SW480 (cell line): Measurements from ENCODE around the gene PLEKHM2.

Source experiments
- DNase-seq: peaks from one replicate; pipeline ENCODE4 v3.0.0-alpha.2; 2016; ENCODE audit warnings: low spot score

The PLEKHM2 gene

DNA sequence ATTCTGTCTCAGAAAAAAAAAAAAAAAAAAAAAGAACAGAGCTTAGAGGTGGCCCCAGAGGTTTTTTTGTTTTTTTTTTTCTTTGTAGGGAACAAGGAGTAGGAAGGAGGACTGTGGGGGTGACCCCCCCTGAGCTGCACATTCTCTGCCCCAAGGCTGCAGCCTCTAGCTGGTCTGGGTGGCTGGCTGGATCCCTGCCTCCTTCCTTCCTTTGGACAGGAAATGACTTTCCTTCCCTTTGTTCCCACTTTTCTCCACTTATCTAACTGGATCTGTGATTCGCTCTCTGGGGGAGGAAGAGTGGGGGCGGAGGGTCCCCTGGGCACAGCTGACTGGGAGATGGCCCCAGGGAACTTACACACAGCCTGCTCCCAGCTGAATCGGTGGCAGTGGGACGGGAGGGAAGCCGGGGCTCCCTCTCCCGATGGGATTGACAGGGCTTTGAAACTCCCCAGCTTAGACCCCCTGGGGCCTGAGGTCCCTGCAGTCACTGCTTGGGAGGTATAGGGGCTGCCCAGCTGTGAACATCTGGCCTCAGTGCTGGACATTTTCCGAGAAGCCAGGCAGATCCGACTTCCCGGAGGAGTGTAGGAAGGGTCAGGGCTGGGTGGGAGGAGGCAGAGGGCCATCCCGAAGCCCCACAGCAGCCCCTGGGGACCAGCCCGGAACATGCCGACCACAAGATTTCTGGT is 76.5 kb downstream of the PLEKHM2 start:
- DNase-seq: no peak

GRCh38 chr1:15761366-15762128 is 77.4 kb downstream of the PLEKHM2 start:
- DNase-seq: no peak

- no peak for DNase-seq
These were observed 78.4 kb downstream of the PLEKHM2 start for GRCh38 chr1:15762546-15762945.

GRCh38 chr1:15764269-15764764 is 80.2 kb downstream of the PLEKHM2 start:
- DNase-seq: peak; percentile 30

DNA sequence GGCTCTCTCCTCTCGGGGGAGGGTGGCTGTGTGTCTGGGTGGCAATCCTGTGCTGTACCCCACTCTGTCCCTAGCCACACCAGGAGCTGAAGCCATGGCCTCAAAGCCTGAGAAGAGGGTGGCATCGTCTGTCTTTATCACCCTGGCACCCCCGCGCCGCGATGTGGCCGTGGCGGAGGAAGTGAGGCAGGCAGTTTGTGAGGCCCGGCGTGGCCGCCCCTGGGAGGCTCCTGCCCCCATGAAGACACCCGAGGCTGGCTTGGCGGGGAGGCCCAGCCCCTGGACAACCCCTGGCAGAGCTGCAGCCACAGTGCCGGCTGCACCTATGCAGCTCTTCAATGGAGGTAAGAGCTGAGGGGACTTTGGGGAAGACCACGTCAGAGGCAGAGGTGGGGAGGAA is 80.8 kb downstream of the PLEKHM2 start:
- no peak for DNase-seq

- no peak for DNase-seq
These were observed 81.5 kb downstream of the PLEKHM2 start for GRCh38 chr1:15765495-15766194.

GRCh38 chr1:15767941-15768340 is 83.8 kb downstream of the PLEKHM2 start:
- DNase-seq: no peak

DNA sequence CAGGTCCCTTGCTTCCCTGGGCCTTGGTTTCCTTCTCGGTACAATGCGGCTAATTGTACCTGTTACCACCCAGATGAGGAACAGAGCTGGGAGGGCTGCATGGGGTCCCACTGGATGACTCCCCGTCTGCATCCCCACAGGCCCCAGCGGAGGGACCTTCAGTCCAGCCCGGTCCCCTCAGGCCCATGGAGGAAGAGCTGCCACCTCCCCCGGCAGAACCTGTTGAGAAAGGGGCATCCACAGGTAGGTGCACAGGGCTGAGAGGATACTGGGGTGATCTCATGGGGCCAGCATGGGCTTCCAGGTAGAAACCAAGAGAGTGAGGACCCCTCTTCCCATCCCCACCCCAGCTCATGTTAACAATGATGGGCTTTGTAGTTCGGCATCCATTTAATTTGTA is 84.3 kb downstream of the PLEKHM2 start:
- no peak for DNase-seq

DNA sequence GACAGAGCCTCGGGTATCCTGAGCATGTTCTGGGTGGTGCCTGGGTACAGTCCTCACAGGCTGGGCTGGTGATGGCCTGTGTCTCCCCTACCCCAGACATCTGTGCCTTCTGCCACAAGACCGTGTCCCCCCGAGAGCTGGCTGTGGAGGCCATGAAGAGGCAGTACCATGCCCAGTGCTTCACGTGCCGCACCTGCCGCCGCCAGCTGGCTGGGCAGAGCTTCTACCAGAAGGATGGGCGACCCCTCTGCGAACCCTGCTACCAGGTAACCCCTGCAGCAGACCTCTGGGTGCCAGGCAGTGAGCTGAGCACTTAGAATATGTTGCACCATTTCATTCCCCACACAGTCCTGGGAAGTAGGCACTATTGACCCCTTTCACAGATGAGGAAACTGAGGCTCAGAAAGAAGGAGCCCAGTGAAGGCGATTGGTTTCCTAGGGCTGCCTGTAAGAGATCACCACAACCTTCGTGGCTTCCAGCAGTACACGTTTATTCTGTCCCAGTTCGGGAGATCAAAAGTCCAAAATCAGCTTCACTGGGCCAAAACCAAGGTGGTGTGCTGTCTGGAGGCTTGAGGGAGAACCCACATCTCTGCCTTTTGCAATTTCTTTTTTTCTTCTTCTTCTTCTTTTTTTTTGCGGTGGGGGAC is 86.3 kb downstream of the PLEKHM2 start:
- no peak for DNase-seq

GRCh38 chr1:15771836-15772515 is 87.9 kb downstream of the PLEKHM2 start:
- DNase-seq: no peak

DNA sequence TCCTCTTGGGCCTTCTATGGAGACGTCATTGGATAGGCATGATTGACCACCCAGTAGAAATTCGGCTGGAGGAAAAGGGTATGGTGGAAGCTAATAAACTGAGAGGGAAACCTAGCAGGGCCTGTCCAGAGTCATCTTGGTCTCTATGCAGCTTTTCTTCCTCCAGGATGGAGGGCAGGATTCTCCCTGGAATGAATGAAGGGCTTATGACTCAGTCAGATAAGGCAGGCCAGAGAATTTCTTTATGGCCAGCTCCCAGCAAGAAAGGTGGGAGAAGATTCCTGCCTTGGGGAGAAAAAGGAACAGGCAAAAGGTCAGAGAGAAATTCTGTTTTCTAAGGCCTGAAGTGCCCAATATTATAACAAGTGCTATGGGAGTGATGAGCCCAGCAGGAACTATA is 91.6 kb downstream of the PLEKHM2 start:
- DNase-seq: no peak

- no peak for DNase-seq
These were observed 94.0 kb downstream of the PLEKHM2 start for GRCh38 chr1:15777909-15778707.
